A549 (cell line): Measurements from ENCODE around the gene STRAP. TPM values are rescaled to one million over a fixed set of nuclear protein-coding genes. Genes with fewer than 3 reads are reported as not detected.

Source experiments
- ATAC-seq, 2 experiments: fragments of 200-7000 bp in 1 of 2; fragments of >200 bp in 1 of 2; cut with Nextera tagmentation in 1 of 2; cut with Tn5 transposase in 1 of 2; 3 replicates each; pipeline versions ENCODE4 v1.8.0 to v1.9.1; 2018 to 2020; ENCODE audit warnings: mild to moderate bottlenecking in 1 of 2, moderate library complexity in 1 of 2
- CTCF ChIA-PET: fragments of 300-600 bp; sonication (Branson Sonifier 250); formaldehyde crosslinking; extraction: SDS; loops from one replicate; lab custom pipeline; 2021; ENCODE audit warnings: antibody characterized with exemption, inconsistent platforms; lab: Yijun Ruan, JAX
- POLR2A ChIA-PET: fragments of 350-600 bp; formaldehyde crosslinking; extraction: SDS; loops from one replicate; lab custom pipeline; 2021; ENCODE audit warnings: antibody characterized with exemption, inconsistent platforms; lab: Yijun Ruan, JAX
- DNase-seq, 2 experiments: peaks; one replicate each; pipeline versions ENCODE4 v3.0.0 to v3.0.0-alpha.2; 2011 to 2016; ENCODE audit warnings: low read depth in 1 of 2, low spot score in 1 of 2
- FAIRE-seq: peaks from 2 replicates; lab custom pipeline; 2011; peaks lifted over from hg19 to GRCh38; lab: Jason Lieb, UNC
- H3K27ac ChIP-seq, 2 experiments: fragments of >200 bp; sonication (Bioruptor Twin); formaldehyde crosslinking; 3 replicates each; pipeline ENCODE4 v1.5.1; 2016 to 2017
- H3K4me1 ChIP-seq: fragments of >200 bp; sonication (Bioruptor Twin); formaldehyde crosslinking; 3 replicates; pipeline ENCODE4 v1.6.1; 2016
- H3K4me2 ChIP-seq: fragments of >200 bp; sonication (Bioruptor Twin); formaldehyde crosslinking; 3 replicates; pipeline ENCODE4 v1.6.1; 2016
- H3K4me3 ChIP-seq: fragments of >200 bp; sonication (Bioruptor Twin); formaldehyde crosslinking; 3 replicates; pipeline ENCODE4 v1.5.1; 2016
- H3K9me3 ChIP-seq: fragments of >200 bp; sonication (Bioruptor Twin); formaldehyde crosslinking; 3 replicates; pipeline ENCODE4 v1.6.1; 2016
- BHLHE40 ChIP-seq: IDR thresholded peaks from 2 replicates; pipeline ENCODE4 v1.6.1; 2012; ENCODE audit warnings: low read depth, low read length, inconsistent platforms
- CHD2 ChIP-seq: fragments of 150-350 bp; IDR thresholded peaks from 2 replicates; pipeline ENCODE4 v1.6.1; 2014; ENCODE audit warnings: low read length; ENCODE audit not compliant: partially characterized antibody
- E2F6 ChIP-seq: IDR thresholded peaks from 2 replicates; pipeline ENCODE4 v1.6.1; 2012; ENCODE audit warnings: low read depth, borderline replicate concordance
- EP300 ChIP-seq, 2 experiments: fragments of >200 bp; sonication (Bioruptor Twin); formaldehyde crosslinking; IDR thresholded peaks; 2 replicates in 1 of 2; 3 replicates in 1 of 2; pipeline ENCODE4 v1.6.1; 2016 to 2017
- FOSL2 ChIP-seq, 2 experiments: fragments of 450-650 bp in 1 of 2; fragments of >200 bp in 1 of 2; sonication (Bioruptor Twin) in 1 of 2; formaldehyde crosslinking; IDR thresholded peaks; 2 replicates each; pipeline versions ENCODE4 v1.5.0 to v1.6.1; 2016 to 2020; ENCODE audit warnings: mild to moderate bottlenecking in 1 of 2, moderate library complexity in 1 of 2
- FOXS1 ChIP-seq: fragments of 250-450 bp; sonication (Bioruptor Pico); IDR thresholded peaks from 2 replicates; pipeline ENCODE4 v1.5.0; 2020; ENCODE audit warnings: mild to moderate bottlenecking, moderate library complexity
- HDAC2 ChIP-seq: fragments of 200-600 bp; sonication (generic); IDR thresholded peaks from 2 replicates; pipeline ENCODE4 v1.6.1; 2016
- HES2 ChIP-seq: fragments of >200 bp; sonication (Bioruptor Twin); formaldehyde crosslinking; IDR thresholded peaks from 2 replicates; pipeline ENCODE4 v1.6.1; 2016
- HOXA7 ChIP-seq: fragments of 250-450 bp; sonication (Bioruptor Pico); IDR thresholded peaks from 2 replicates; pipeline ENCODE4 v1.5.0; 2020; ENCODE audit warnings: mild to moderate bottlenecking, moderate library complexity
- HOXB13 ChIP-seq: fragments of 250-450 bp; sonication (Bioruptor Pico); IDR thresholded peaks from 2 replicates; pipeline ENCODE4 v1.5.0; 2020; ENCODE audit warnings: low read depth, mild to moderate bottlenecking, moderate library complexity
- JUN ChIP-seq, 2 experiments: fragments of >200 bp; sonication (Bioruptor Twin); formaldehyde crosslinking; IDR thresholded peaks; 2 replicates in 1 of 2; 3 replicates in 1 of 2; pipeline ENCODE4 v1.6.1; 2016 to 2017
- JUNB ChIP-seq: fragments of >200 bp; sonication (Bioruptor Twin); formaldehyde crosslinking; IDR thresholded peaks from 2 replicates; pipeline ENCODE4 v1.6.1; 2016
- MYC ChIP-seq: IDR thresholded peaks from 2 replicates; pipeline ENCODE4 v1.6.1; 2012; ENCODE audit warnings: mild to moderate bottlenecking, inconsistent platforms, low read length, improper control_type of control experiment, borderline replicate concordance
- POLR2A ChIP-seq: IDR thresholded peaks from 2 replicates; pipeline ENCODE4 v1.6.1; 2012; ENCODE audit warnings: mild to moderate bottlenecking, low read length
- POLR2AphosphoS2 ChIP-seq: conservative IDR thresholded peaks from 2 replicates; pipeline ENCODE4 v1.6.1; 2012; ENCODE audit warnings: low read length, improper control_type of control experiment, inconsistent platforms
- RAD21 ChIP-seq, 2 experiments: fragments of >200 bp in 1 of 2; sonication (Bioruptor Twin) in 1 of 2; formaldehyde crosslinking in 1 of 2; IDR thresholded peaks in 1 of 2; conservative IDR thresholded peaks in 1 of 2; 2 replicates in 1 of 2; 3 replicates in 1 of 2; pipeline ENCODE4 v1.6.1; 2012 to 2018; ENCODE audit warnings: inconsistent platforms in 1 of 2
- RNF2 ChIP-seq: fragments of 200-600 bp; sonication (generic); IDR thresholded peaks from 2 replicates; pipeline ENCODE4 v1.6.1; 2016; ENCODE audit warnings: low read depth, mild to moderate bottlenecking, antibody characterized with exemption, moderate library complexity, borderline replicate concordance
- SREBF2 ChIP-seq: fragments of 450-650 bp; IDR thresholded peaks from 2 replicates; pipeline ENCODE4 v1.6.1; 2014; ENCODE audit warnings: mild to moderate bottlenecking, moderate library complexity
- USF2 ChIP-seq: fragments of 450-650 bp; IDR thresholded peaks from 2 replicates; pipeline ENCODE4 v1.6.1; 2014; ENCODE audit warnings: antibody characterized with exemption
- ZC3H11A ChIP-seq: fragments of 450-650 bp; IDR thresholded peaks from 2 replicates; pipeline ENCODE4 v1.6.1; 2014; ENCODE audit warnings: antibody characterized with exemption, mild to moderate bottlenecking
- ZFP36 ChIP-seq: fragments of 450-650 bp; IDR thresholded peaks from 2 replicates; pipeline ENCODE4 v1.6.1; 2014; ENCODE audit warnings: borderline replicate concordance; ENCODE audit not compliant: partially characterized antibody
- WGBS: methylation state at CpG from one replicate; pipeline ENCODE4 v1.1.6; 2017; ENCODE audit errors: missing lambda C conversion rate; 5-methylcytosine and 5-hydroxymethylcytosine counted together
- polyA plus RNA-seq, 4 experiments: library from polyadenylated mRNA; depleted of rRNA in 3 of 4; stranded (reverse); fragments of >200 nt; fragmentation: RNase III in 1 of 4; extraction: RNeasy Plus Mini Kit Qiagen cat#74134 plus additional on column Dnase treatment in 1 of 4; gene quantifications; 2 replicates in 3 of 4; 3 replicates in 1 of 4; pipeline ENCODE4 v1.2.3, GENCODE V29; 2011 to 2017

The STRAP gene
- polyA plus RNA-seq, 2 of the 4 experiments (the other 2 are of a cell fraction) = 201 to 300 TPM

- Histone ChIP-seq H3K9me3 (no peaks in the 10 kb centered on the region), H3K4me3 (no peak overlapping the region), H3K27ac (0 out of 6 replicates have a peak overlapping the region, but pooled peaks of 1 of the 2 experiments have one; percentile 4), H3K4me1 (peaks cover 20% of the 10 kb centered on the region), H3K4me2 (no peak overlapping the region; the same call in 2 of the 3 replicates)
- ChIA-PET POLR2A (no interaction called here), CTCF (interaction anchor here (1.3 kb wide), 1 partner anchor 33 kb away, joined by 3 read pairs; no protein-coding TSS in a partner anchor)
- TF ChIP-seq POLR2A = no peak
- no peak for TF ChIP-seq HES2
- TF ChIP-seq ZC3H11A = no peak
- no peak for TF ChIP-seq EP300 (IDR thresholded peaks at IDR 0.05)
- no peak for TF ChIP-seq JUN (IDR thresholded peaks at IDR 0.05)
- TF ChIP-seq ZFP36 = no peak
- TF ChIP-seq RNF2 = no peak
- TF ChIP-seq FOSL2 (IDR thresholded peaks at IDR 0.05) = no peak
- no peak for TF ChIP-seq FOSL2 (CRISPR knock-in tag; IDR thresholded peaks at IDR 0.05)
- TF ChIP-seq CHD2 = no peak
- TF ChIP-seq RAD21 (conservative IDR thresholded peaks at IDR 0.05 in 1 of 2, IDR thresholded peaks at IDR 0.05 in 1 of 2) = no peak
- TF ChIP-seq BHLHE40 = no peak
- TF ChIP-seq POLR2AphosphoS2 = no peak
- no peak for TF ChIP-seq JUNB
- no peak for TF ChIP-seq HOXA7 (CRISPR knock-in tag)
- no peak for TF ChIP-seq USF2
- no peak for TF ChIP-seq MYC
- TF ChIP-seq HDAC2 = no peak
- TF ChIP-seq SREBF2 = no peak
- ATAC-seq = no peak
- no peak for FAIRE-seq
- DNase-seq = no peak
- 83% methylated on average over 1 of the region's 1 CpG for WGBS
These were observed 50.1 kb downstream of the STRAP start for GRCh38 chr12:15932327-15932726.

- TF ChIP-seq RNF2 (no peak), FOXS1 (CRISPR knock-in tag) (no peak), E2F6 (no peak), USF2 (no peak)
- FAIRE-seq (peak; percentile 32), DNase-seq (no peak), ATAC-seq (no peak)
- H3K4me3 ChIP-seq = no peak overlapping the region
- ChIA-PET CTCF (no interaction called here), POLR2A (no interaction called here)
- no peak overlapping the region for H3K27ac ChIP-seq
- H3K4me2 ChIP-seq = no peak overlapping the region
- peaks cover 19% of the 10 kb centered on the region for H3K4me1 ChIP-seq
- 95% methylated on average over 3 of the region's 3 CpGs for WGBS
- H3K9me3 ChIP-seq = no peaks in the 10 kb centered on the region
These were observed 50.8 kb downstream of the STRAP start for GRCh38 chr12:15932971-15933370.

- Histone ChIP-seq H3K4me3 (no peak overlapping the region), H3K27ac (no peak overlapping the region), H3K9me3 (no peaks in the 10 kb centered on the region), H3K4me2 (no peak overlapping the region), H3K4me1 (peaks cover 11% of the 10 kb centered on the region; the same call in 2 of the 3 replicates)
- FAIRE-seq (no peak), DNase-seq (no peak), ATAC-seq (no peak)
- ChIA-PET CTCF (interaction anchor here (0.6 kb wide), 1 partner anchor 1857 kb away, joined by 3 read pairs; no protein-coding TSS in a partner anchor), POLR2A (no interaction called here)
- no peak for TF ChIP-seq HDAC2
- TF ChIP-seq JUN (IDR thresholded peaks at IDR 0.05) = no peak
- no peak for TF ChIP-seq HOXB13 (CRISPR knock-in tag)
- 98% methylated on average over 3 of the region's 3 CpGs for WGBS
These were observed 51.6 kb downstream of the STRAP start for GRCh38 chr12:15933751-15934150.
